HepG2 (cell line): ENCODE data around the gene SCYL1. TPM values are rescaled to one million over a fixed set of nuclear protein-coding genes. Genes with fewer than 3 reads are reported as not detected.

Experiments
- ATF4 ChIP-seq, 2 experiments: fragments of 450-650 bp in 1 of 2; sonication (generic) in 1 of 2; formaldehyde crosslinking; IDR thresholded peaks; 2 replicates each; pipeline versions ENCODE4 v1.5.0 to v1.8.0; 2020 to 2022; ENCODE audit warnings: mild to moderate bottlenecking in 1 of 2, missing genetic modification reagents in 1 of 2
- DPF2 ChIP-seq: sonication (generic); formaldehyde crosslinking; IDR thresholded peaks from 2 replicates; pipeline ENCODE4 v1.4.0; 2020; ENCODE audit warnings: mild to moderate bottlenecking, low read depth, missing genetic modification reagents, borderline replicate concordance
- GATAD1 ChIP-seq: IDR thresholded peaks from 2 replicates; pipeline ENCODE4 v1.6.1; 2016; ENCODE audit warnings: missing genetic modification reagents, missing compliant biosample characterization
- KLF16 ChIP-seq, 2 experiments: sonication (generic) in 1 of 2; formaldehyde crosslinking in 1 of 2; IDR thresholded peaks; 2 replicates each; pipeline versions ENCODE4 v1.6.1 to v1.8.0; 2016 to 2023; ENCODE audit warnings: missing genetic modification reagents in 2 of 2, missing compliant biosample characterization in 1 of 2
- KLF9 ChIP-seq: IDR thresholded peaks from 2 replicates; pipeline ENCODE4 v1.6.1; 2016; ENCODE audit warnings: low read depth
- MAFK ChIP-seq, 2 experiments: IDR thresholded peaks in 1 of 2; conservative IDR thresholded peaks in 1 of 2; 2 replicates each; pipeline ENCODE4 v1.6.1; 2011; ENCODE audit warnings: improper control_type of control experiment in 2 of 2, low read length in 2 of 2
- MED13 ChIP-seq: sonication (generic); formaldehyde crosslinking; IDR thresholded peaks from 2 replicates; pipeline ENCODE4 v1.5.0; 2020; ENCODE audit warnings: missing genetic modification reagents
- MXI1 ChIP-seq: IDR thresholded peaks from 3 replicates; pipeline ENCODE4 v1.6.1; 2012; ENCODE audit warnings: low read depth, low read length, inconsistent platforms, borderline replicate concordance
- SOX5 ChIP-seq: IDR thresholded peaks from 2 replicates; pipeline ENCODE4 v1.6.1; 2016; ENCODE audit warnings: borderline replicate concordance
- TBL1XR1 ChIP-seq: fragments of 150-350 bp; IDR thresholded peaks from 2 replicates; pipeline ENCODE4 v1.6.1; 2014; ENCODE audit warnings: borderline replicate concordance, low read length; ENCODE audit not compliant: partially characterized antibody
- TBX2 ChIP-seq: sonication (generic); formaldehyde crosslinking; IDR thresholded peaks from 2 replicates; pipeline ENCODE4 v1.5.0; 2020; ENCODE audit warnings: missing genetic modification reagents, mild to moderate bottlenecking, borderline replicate concordance
- TMF1 ChIP-seq: sonication (generic); formaldehyde crosslinking; IDR thresholded peaks from 2 replicates; pipeline ENCODE4 v1.8.1; 2022; ENCODE audit warnings: low read depth, missing genetic modification reagents
- TRIM24 ChIP-seq: sonication (generic); formaldehyde crosslinking; IDR thresholded peaks from 2 replicates; pipeline ENCODE4 v1.8.0; 2022; ENCODE audit warnings: mild to moderate bottlenecking, missing genetic modification reagents
- ZBED4 ChIP-seq: sonication (generic); formaldehyde crosslinking; IDR thresholded peaks from 2 replicates; pipeline ENCODE4 v1.4.0; 2020; ENCODE audit warnings: missing genetic modification reagents, borderline replicate concordance
- ZBTB49 ChIP-seq: sonication (generic); formaldehyde crosslinking; IDR thresholded peaks from 2 replicates; pipeline ENCODE4 v1.4.0; 2020; ENCODE audit warnings: missing genetic modification reagents, borderline replicate concordance
- ZNF24 ChIP-seq: fragments of 450-650 bp; IDR thresholded peaks from 2 replicates; pipeline ENCODE4 v1.6.1; 2017; ENCODE audit warnings: antibody characterized with exemption, mild to moderate bottlenecking
- ZNF276 ChIP-seq: sonication (generic); formaldehyde crosslinking; IDR thresholded peaks from 2 replicates; pipeline ENCODE4 v1.4.0; 2020; ENCODE audit warnings: mild to moderate bottlenecking, low read depth, missing genetic modification reagents
- ZNF333 ChIP-seq: sonication (generic); formaldehyde crosslinking; IDR thresholded peaks from 2 replicates; pipeline ENCODE4 v1.4.0; 2020; ENCODE audit warnings: mild to moderate bottlenecking, missing genetic modification reagents, borderline replicate concordance
- ZNF577 ChIP-seq: sonication (generic); formaldehyde crosslinking; IDR thresholded peaks from 2 replicates; pipeline ENCODE4 v1.4.0; 2020; ENCODE audit warnings: mild to moderate bottlenecking, low read depth, missing genetic modification reagents, borderline replicate concordance
- polyA plus RNA-seq, 8 experiments: library from polyadenylated mRNA; depleted of rRNA in 3 of 8; stranded (reverse) in 7 of 8; unstranded in 1 of 8; fragments of >200 nt; fragmentation: Illumina TruSeq in 4 of 8; extraction: Trizol in 4 of 8; gene quantifications; 2 replicates each; pipeline versions ENCODE4 v1.2.1 to v1.2.3, GENCODE V29; 2011 to 2016; ENCODE audit warnings: low read depth in 4 of 8, missing spikeins in 1 of 8, mixed read lengths in 1 of 8; ENCODE audit not compliant: insufficient read depth in 1 of 8
- total RNA-seq, 5 experiments: library from RNA; depleted of rRNA; stranded (reverse); fragments of >200 nt; fragmentation: Illumina TruSeq; extraction: Trizol; gene quantifications; 2 replicates each; pipeline ENCODE4 v1.2.3, GENCODE V29; 2016; ENCODE audit warnings: low read depth in 1 of 5

The SCYL1 gene
- total and polyA plus RNA-seq, 2 of the 13 experiments (the other 11 are each of a cell fraction or from before 2014, with no cell fraction given), result 65.9 to 103 TPM

- TF ChIP-seq ZNF577 (CRISPR knock-in tag) (no peak), TMF1 (no peak; the same call in 1 of the 2 replicates), MXI1 (peak; percentile 90; the same call in 1 of the 3 replicates), ZBED4 (peak; percentile 62; the same call in 1 of the 2 replicates), ATF4 (CRISPR knock-in tag; IDR thresholded peaks at IDR 0.05) (peak in 1 of 2 experiments; percentile 86; a peak in 2 of 4 replicates), ZNF24 (no peak), ZBTB49 (CRISPR knock-in tag) (no peak), KLF16 (CRISPR knock-in tag; IDR thresholded peaks at IDR 0.05) (peak in 1 of 2 experiments; percentile 82; a peak in 1 of 4 replicates), TBX2 (CRISPR knock-in tag) (peak; percentile 94), MED13 (CRISPR knock-in tag) (peak; percentile 92), ZNF333 (CRISPR knock-in tag) (peak; percentile 57; the same call in 1 of the 2 replicates), DPF2 (CRISPR knock-in tag) (no peak; the same call in 1 of the 2 replicates), TBL1XR1 (no peak), TRIM24 (CRISPR knock-in tag) (no peak), GATAD1 (no peak), KLF9 (CRISPR knock-in tag) (no peak), ZNF276 (no peak), SOX5 (CRISPR knock-in tag) (peak; percentile 71), MAFK (conservative IDR thresholded peaks at IDR 0.05 in 1 of 2, IDR thresholded peaks at IDR 0.05 in 1 of 2; ENCODE audit: low read length in 2 of 2) (no peak)
Measured at GRCh38 chr11:65497141-65498041, 27.5 kb upstream of the SCYL1 start (continued).
